ENCODE results near the gene NKTR. TPM values are rescaled to one million over a fixed set of nuclear protein-coding genes. Genes with fewer than 3 reads are reported as not detected.

NKTR gene
- total and polyA plus RNA-seq, 9 of the 15 experiments (the other 6 are each of a cell fraction or from before 2014, with no cell fraction given): 19.7 to 123 (median 92.6) TPM

DNA sequence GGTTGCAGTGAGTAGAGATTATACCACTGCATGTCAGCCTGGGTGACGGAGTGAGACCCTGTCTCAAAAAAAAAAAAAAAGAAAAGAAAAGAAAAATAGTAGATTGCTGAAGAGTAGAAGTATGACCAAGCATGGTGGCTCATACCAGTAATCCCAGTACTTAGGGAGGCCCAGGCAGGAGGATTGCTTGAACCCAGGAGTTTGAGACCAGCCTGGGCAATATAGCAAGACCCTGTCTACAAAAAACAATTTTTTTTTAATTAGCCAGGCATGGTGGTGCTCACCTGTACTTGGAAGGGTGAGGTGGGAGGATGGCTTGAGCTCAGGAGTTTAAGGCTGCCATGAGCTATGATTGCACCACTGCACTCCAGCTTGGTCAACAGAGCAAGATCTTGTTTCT lies 2.5 kb downstream of the NKTR start (continued):
- TF ChIP-seq, protein P1, sequence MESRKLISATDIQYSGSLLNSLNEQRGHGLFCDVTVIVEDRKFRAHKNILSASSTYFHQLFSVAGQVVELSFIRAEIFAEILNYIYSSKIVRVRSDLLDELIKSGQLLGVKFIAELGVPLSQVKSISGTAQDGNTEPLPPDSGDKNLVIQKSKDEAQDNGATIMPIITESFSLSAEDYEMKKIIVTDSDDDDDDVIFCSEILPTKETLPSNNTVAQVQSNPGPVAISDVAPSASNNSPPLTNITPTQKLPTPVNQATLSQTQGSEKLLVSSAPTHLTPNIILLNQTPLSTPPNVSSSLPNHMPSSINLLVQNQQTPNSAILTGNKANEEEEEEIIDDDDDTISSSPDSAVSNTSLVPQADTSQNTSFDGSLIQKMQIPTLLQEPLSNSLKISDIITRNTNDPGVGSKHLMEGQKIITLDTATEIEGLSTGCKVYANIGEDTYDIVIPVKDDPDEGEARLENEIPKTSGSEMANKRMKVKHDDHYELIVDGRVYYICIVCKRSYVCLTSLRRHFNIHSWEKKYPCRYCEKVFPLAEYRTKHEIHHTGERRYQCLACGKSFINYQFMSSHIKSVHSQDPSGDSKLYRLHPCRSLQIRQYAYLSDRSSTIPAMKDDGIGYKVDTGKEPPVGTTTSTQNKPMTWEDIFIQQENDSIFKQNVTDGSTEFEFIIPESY (CRISPR knock-in tag; IDR thresholded peaks at IDR 0.05): no peak
- TF ChIP-seq, protein P2, sequence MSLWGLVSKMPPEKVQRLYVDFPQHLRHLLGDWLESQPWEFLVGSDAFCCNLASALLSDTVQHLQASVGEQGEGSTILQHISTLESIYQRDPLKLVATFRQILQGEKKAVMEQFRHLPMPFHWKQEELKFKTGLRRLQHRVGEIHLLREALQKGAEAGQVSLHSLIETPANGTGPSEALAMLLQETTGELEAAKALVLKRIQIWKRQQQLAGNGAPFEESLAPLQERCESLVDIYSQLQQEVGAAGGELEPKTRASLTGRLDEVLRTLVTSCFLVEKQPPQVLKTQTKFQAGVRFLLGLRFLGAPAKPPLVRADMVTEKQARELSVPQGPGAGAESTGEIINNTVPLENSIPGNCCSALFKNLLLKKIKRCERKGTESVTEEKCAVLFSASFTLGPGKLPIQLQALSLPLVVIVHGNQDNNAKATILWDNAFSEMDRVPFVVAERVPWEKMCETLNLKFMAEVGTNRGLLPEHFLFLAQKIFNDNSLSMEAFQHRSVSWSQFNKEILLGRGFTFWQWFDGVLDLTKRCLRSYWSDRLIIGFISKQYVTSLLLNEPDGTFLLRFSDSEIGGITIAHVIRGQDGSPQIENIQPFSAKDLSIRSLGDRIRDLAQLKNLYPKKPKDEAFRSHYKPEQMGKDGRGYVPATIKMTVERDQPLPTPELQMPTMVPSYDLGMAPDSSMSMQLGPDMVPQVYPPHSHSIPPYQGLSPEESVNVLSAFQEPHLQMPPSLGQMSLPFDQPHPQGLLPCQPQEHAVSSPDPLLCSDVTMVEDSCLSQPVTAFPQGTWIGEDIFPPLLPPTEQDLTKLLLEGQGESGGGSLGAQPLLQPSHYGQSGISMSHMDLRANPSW (CRISPR knock-in tag; IDR thresholded peaks at IDR 0.05): no peak
- TF ChIP-seq, protein P3, sequence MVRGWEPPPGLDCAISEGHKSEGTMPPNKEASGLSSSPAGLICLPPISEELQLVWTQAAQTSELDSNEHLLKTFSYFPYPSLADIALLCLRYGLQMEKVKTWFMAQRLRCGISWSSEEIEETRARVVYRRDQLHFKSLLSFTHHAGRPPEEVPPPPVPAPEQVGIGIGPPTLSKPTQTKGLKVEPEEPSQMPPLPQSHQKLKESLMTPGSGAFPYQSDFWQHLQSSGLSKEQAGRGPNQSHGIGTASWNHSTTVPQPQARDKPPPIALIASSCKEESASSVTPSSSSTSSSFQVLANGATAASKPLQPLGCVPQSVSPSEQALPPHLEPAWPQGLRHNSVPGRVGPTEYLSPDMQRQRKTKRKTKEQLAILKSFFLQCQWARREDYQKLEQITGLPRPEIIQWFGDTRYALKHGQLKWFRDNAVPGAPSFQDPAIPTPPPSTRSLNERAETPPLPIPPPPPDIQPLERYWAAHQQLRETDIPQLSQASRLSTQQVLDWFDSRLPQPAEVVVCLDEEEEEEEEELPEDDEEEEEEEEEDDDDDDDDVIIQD (CRISPR knock-in tag; IDR thresholded peaks at IDR 0.05): no peak
- TF ChIP-seq KDM1A (IDR thresholded peaks at IDR 0.05) (peak in 1 of 2 experiments; percentile 55; a peak in 1 of 4 replicates), ZNF384 (IDR thresholded peaks at IDR 0.05; ENCODE audit: low read depth, low read length) (peak; percentile 69; the same call in 1 of the 2 replicates), TRIM24 (IDR thresholded peaks at IDR 0.05) (no peak), CEBPG (CRISPR knock-in tag; IDR thresholded peaks at IDR 0.05) (no peak), CEBPG (tag; conservative IDR thresholded peaks at IDR 0.05 in 1 of 2, IDR thresholded peaks at IDR 0.05 in 1 of 2) (0 out of 4 replicates have a peak, but pooled peaks of 1 of the 2 experiments have one; percentile 5), ZBTB7A (IDR thresholded peaks at IDR 0.05; ENCODE audit: borderline replicate concordance, control insufficient read depth, low read depth, low read length) (no peak), TGIF2 (CRISPR knock-in tag; IDR thresholded peaks at IDR 0.05) (no peak)
- TF ChIP-seq, protein P4, sequence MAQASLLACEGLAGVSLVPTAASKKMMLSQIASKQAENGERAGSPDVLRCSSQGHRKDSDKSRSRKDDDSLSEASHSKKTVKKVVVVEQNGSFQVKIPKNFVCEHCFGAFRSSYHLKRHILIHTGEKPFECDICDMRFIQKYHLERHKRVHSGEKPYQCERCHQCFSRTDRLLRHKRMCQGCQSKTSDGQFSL (CRISPR knock-in tag; IDR thresholded peaks at IDR 0.05): no peak
- TF ChIP-seq, protein P4 (tag; IDR thresholded peaks at IDR 0.05): no peak
- TF ChIP-seq, protein P5, sequence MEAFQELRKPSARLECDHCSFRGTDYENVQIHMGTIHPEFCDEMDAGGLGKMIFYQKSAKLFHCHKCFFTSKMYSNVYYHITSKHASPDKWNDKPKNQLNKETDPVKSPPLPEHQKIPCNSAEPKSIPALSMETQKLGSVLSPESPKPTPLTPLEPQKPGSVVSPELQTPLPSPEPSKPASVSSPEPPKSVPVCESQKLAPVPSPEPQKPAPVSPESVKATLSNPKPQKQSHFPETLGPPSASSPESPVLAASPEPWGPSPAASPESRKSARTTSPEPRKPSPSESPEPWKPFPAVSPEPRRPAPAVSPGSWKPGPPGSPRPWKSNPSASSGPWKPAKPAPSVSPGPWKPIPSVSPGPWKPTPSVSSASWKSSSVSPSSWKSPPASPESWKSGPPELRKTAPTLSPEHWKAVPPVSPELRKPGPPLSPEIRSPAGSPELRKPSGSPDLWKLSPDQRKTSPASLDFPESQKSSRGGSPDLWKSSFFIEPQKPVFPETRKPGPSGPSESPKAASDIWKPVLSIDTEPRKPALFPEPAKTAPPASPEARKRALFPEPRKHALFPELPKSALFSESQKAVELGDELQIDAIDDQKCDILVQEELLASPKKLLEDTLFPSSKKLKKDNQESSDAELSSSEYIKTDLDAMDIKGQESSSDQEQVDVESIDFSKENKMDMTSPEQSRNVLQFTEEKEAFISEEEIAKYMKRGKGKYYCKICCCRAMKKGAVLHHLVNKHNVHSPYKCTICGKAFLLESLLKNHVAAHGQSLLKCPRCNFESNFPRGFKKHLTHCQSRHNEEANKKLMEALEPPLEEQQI (IDR thresholded peaks at IDR 0.05): no peak

Measured in K562 (cell line).